ENCODE results near the gene CATSPER3.
"Not testable (repeated sequence)": the region's sequence is repeated elsewhere in the genome, so short reads cannot be mapped to it uniquely, and the experiment has no call there.

The CATSPER3 gene

GRCh38 chr5:134975078-134975715 is 7.5 kb downstream of the CATSPER3 start:
- DNase-seq (ENCODE audit: low spot score), result no peak

- no peak for DNase-seq (ENCODE audit: low spot score)
Observed at GRCh38 chr5:134975843-134976242, 8.1 kb downstream of the CATSPER3 start.

- DNase-seq (ENCODE audit: low spot score), result no peak
Observed at GRCh38 chr5:134976841-134977240, 9.1 kb downstream of the CATSPER3 start.

- DNase-seq (ENCODE audit: low spot score), result no peak
Observed at GRCh38 chr5:134979416-134979815, 11.7 kb downstream of the CATSPER3 start.

- no peak for DNase-seq (ENCODE audit: low spot score)
Observed at GRCh38 chr5:134982230-134982629, 14.5 kb downstream of the CATSPER3 start.

- no peak for DNase-seq (ENCODE audit: low spot score)
Observed at GRCh38 chr5:134989266-134989830, 21.6 kb downstream of the CATSPER3 start.

GRCh38 chr5:134990183-134990582 is 22.5 kb downstream of the CATSPER3 start:
- DNase-seq (ENCODE audit: low spot score), result not testable (repeated sequence)

GRCh38 chr5:134992148-134992547 is 24.4 kb downstream of the CATSPER3 start:
- DNase-seq (ENCODE audit: low spot score), result no peak

GRCh38 chr5:134993161-134993560 is 25.5 kb downstream of the CATSPER3 start:
- no peak for DNase-seq (ENCODE audit: low spot score)

GRCh38 chr5:134994560-134995156 is 27.0 kb downstream of the CATSPER3 start:
- no peak for DNase-seq (ENCODE audit: low spot score)

- DNase-seq (ENCODE audit: low spot score), result no peak
Observed at GRCh38 chr5:134995850-134996402, 28.2 kb downstream of the CATSPER3 start.

GRCh38 chr5:134997015-134997414 is 29.3 kb downstream of the CATSPER3 start:
- no peak for DNase-seq (ENCODE audit: low spot score)

- not testable (repeated sequence) for DNase-seq (ENCODE audit: low spot score)
Observed at GRCh38 chr5:134998068-134998467, 30.4 kb downstream of the CATSPER3 start.

- DNase-seq (ENCODE audit: low spot score), result no peak
Observed at GRCh38 chr5:135004376-135004775, 36.7 kb downstream of the CATSPER3 start.

- no peak for DNase-seq (ENCODE audit: low spot score)
Observed at GRCh38 chr5:135005076-135005475, 37.4 kb downstream of the CATSPER3 start.

- no peak for DNase-seq (ENCODE audit: low spot score)
Observed at GRCh38 chr5:135007305-135007704, 39.6 kb downstream of the CATSPER3 start.

- no peak for DNase-seq (ENCODE audit: low spot score)
Observed at GRCh38 chr5:135007749-135008363, 40.1 kb downstream of the CATSPER3 start.

- no peak for DNase-seq (ENCODE audit: low spot score)
Observed at GRCh38 chr5:135008556-135008955, 40.8 kb downstream of the CATSPER3 start.

- DNase-seq (ENCODE audit: low spot score), result no peak
Observed at GRCh38 chr5:135008981-135009735, 41.5 kb downstream of the CATSPER3 start.

GRCh38 chr5:135009736-135010501 is 42.2 kb downstream of the CATSPER3 start:
- no peak for DNase-seq (ENCODE audit: low spot score)

All from HuH-7.5 (cell line).